Measurements from ENCODE around the gene CAMKMT.

DNA sequence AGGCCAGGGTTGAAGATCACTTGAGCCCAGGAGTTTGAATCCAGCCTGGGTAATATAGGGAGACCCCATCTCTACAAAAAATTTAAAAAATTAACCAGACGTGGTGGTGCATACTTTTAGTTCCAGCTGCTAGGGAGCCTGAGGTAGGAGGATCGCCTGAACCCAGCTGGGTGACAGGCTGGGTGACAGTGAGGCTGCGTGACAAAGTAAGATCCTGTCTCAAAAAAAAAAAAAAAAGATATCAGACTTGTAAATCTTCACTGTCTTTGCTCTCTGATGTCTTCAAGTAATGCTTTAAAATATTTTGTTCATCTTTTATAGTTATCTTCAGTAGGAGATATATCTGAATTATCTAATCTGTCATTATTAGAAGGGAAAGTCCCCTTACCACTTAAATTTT is 10.5 kb downstream of the CAMKMT start:
- TF ChIP-seq, protein P1, sequence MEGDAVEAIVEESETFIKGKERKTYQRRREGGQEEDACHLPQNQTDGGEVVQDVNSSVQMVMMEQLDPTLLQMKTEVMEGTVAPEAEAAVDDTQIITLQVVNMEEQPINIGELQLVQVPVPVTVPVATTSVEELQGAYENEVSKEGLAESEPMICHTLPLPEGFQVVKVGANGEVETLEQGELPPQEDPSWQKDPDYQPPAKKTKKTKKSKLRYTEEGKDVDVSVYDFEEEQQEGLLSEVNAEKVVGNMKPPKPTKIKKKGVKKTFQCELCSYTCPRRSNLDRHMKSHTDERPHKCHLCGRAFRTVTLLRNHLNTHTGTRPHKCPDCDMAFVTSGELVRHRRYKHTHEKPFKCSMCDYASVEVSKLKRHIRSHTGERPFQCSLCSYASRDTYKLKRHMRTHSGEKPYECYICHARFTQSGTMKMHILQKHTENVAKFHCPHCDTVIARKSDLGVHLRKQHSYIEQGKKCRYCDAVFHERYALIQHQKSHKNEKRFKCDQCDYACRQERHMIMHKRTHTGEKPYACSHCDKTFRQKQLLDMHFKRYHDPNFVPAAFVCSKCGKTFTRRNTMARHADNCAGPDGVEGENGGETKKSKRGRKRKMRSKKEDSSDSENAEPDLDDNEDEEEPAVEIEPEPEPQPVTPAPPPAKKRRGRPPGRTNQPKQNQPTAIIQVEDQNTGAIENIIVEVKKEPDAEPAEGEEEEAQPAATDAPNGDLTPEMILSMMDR (IDR thresholded peaks at IDR 0.05): no peak
- no peak for TF ChIP-seq POLR2A (IDR thresholded peaks at IDR 0.05)
